Measurements from ENCODE around the gene HOXA7.

Gene HOXA7

DNA sequence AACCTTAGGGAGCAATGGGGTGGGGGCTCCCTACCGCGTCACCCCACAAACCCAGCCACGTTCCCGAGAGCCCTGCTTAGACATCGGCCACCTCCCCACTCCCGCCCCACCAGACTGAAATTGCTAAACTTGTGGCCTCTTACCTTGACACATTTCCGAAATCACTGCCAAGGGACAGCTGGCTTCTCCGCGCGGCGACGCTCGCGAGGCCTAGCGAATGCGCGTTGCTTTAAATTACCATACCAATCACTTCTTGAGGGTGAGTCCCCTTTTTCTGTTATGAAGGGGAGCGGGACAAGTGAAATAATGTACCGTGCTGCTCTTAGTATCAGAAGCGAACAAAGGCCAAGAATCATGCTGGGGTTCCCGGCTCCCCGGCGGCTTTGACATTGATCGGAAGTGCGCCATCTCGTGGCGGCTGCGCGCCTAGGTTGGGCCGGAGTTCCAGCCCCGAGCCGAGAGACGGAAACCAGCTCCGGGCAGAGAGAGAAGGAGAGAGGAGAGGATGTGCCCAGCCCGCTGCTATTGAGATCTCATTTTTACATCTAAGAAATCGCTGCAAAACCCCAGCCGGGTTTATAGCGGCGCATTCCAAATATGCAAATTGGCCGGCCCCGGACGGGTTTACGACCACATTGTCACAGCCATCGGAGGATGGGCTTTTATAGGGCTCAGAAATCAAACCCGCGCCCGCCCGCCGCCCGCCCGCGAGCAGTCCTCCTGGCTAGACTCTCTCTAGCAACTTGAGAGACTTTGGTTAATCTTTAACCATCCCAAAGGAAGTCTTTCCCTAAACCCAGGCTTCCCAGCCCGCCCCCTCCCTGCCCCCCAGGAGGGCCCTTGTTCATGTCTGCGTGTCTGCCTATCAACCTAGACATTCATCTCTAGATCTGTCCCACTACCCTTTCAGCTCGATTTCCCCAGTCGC, 23.3 kb upstream of the HOXA7 start:
- no peaks in the 10 kb centered on the region for H3K9me3 ChIP-seq (ENCODE audit: control insufficient read depth, low read length)
- H3K36me3 ChIP-seq (ENCODE audit: control insufficient read depth, insufficient read depth, low read length): no peaks in the 10 kb centered on the region
- H3K4me3 ChIP-seq (ENCODE audit: insufficient read depth, low read depth, low read length, poor library complexity, severe bottlenecking): no peak overlapping the region
- peaks cover 64% of the 10 kb centered on the region for H3K27me3 ChIP-seq (replicated peaks; ENCODE audit: control insufficient read depth, insufficient read depth, low read length, poor library complexity, severe bottlenecking)
- peak in 1 of 3 donors; percentile 39 for DNase-seq
- H3K4me1 ChIP-seq (ENCODE audit: control insufficient read depth, insufficient read depth, low read length, poor library complexity, severe bottlenecking): peaks cover 19% of the 10 kb centered on the region
- no peak overlapping the region for H3K27ac ChIP-seq (ENCODE audit: insufficient read depth, low read length, poor library complexity, severe bottlenecking)

DNA sequence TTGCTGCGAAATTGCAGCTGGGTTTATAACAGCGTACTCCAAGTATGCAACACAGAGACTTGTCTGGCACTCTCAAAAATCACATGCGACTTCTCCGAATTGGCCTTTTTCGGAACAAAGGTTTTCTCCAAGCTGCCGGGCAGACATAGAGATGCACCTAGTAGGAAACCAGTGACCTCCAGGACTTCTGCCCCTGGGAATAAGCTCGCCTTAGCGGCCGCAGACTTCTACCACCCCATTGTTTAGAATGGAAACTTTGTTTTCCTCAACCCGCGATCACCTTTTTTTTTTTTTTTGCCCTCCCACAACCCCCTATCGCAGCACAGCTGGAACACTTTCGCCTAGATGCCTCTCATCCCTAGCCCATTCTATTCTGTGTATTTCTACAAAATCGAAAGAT, 22.6 kb upstream of the HOXA7 start:
- no peak overlapping the region for H3K4me3 ChIP-seq (ENCODE audit: insufficient read depth, low read depth, low read length, poor library complexity, severe bottlenecking)
- H3K9me3 ChIP-seq (ENCODE audit: control insufficient read depth, low read length): no peaks in the 10 kb centered on the region
- H3K27me3 ChIP-seq (replicated peaks; ENCODE audit: control insufficient read depth, insufficient read depth, low read length, poor library complexity, severe bottlenecking): peaks cover 64% of the 10 kb centered on the region
- no peaks in the 10 kb centered on the region for H3K36me3 ChIP-seq (ENCODE audit: control insufficient read depth, insufficient read depth, low read length)
- H3K4me1 ChIP-seq (ENCODE audit: control insufficient read depth, insufficient read depth, low read length, poor library complexity, severe bottlenecking): peaks cover 22% of the 10 kb centered on the region
- DNase-seq: no peak
- H3K27ac ChIP-seq (ENCODE audit: insufficient read depth, low read length, poor library complexity, severe bottlenecking): no peak overlapping the region

- H3K27ac ChIP-seq (ENCODE audit: insufficient read depth, low read length, poor library complexity, severe bottlenecking): no peak overlapping the region
- H3K4me1 ChIP-seq (ENCODE audit: control insufficient read depth, insufficient read depth, low read length, poor library complexity, severe bottlenecking): peaks cover 22% of the 10 kb centered on the region
- no peaks in the 10 kb centered on the region for H3K9me3 ChIP-seq (ENCODE audit: control insufficient read depth, low read length)
- peaks cover 64% of the 10 kb centered on the region for H3K27me3 ChIP-seq (replicated peaks; ENCODE audit: control insufficient read depth, insufficient read depth, low read length, poor library complexity, severe bottlenecking)
- no peak for DNase-seq
- no peaks in the 10 kb centered on the region for H3K36me3 ChIP-seq (ENCODE audit: control insufficient read depth, insufficient read depth, low read length)
- H3K4me3 ChIP-seq (ENCODE audit: insufficient read depth, low read depth, low read length, poor library complexity, severe bottlenecking): no peak overlapping the region
These were observed 21.9 kb upstream of the HOXA7 start for GRCh38 chr7:27178366-27178765.

DNA sequence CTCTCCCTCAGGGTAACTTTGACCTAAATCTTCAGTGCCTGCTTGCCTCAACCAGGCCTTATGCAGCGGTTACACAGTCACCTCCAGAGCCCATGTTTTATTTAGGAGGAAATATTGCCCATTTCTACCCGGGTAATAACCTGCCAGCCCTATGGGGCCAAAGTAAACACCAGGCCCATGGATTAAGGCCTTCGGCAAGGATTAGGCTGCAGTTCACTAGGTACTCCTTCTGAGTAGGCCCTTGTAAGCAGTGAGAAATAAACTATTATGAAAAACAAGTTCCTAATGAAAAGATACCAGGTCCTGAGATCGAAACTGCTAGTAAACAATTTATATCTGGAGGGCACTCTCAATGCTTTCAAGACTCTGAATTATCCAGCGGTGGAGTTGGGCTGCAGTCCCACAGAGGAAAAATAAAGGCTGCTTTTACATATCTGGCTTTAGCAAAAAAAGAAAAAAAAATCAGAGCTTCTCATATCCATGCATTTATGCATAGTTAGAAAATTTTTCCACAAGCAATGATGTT, 21.4 kb upstream of the HOXA7 start:
- no peak for DNase-seq
- no peak overlapping the region for H3K27ac ChIP-seq (ENCODE audit: insufficient read depth, low read length, poor library complexity, severe bottlenecking)
- no peaks in the 10 kb centered on the region for H3K36me3 ChIP-seq (ENCODE audit: control insufficient read depth, insufficient read depth, low read length)
- H3K9me3 ChIP-seq (ENCODE audit: control insufficient read depth, low read length): no peaks in the 10 kb centered on the region
- no peak overlapping the region for H3K4me3 ChIP-seq (ENCODE audit: insufficient read depth, low read depth, low read length, poor library complexity, severe bottlenecking)
- H3K27me3 ChIP-seq (replicated peaks; ENCODE audit: control insufficient read depth, insufficient read depth, low read length, poor library complexity, severe bottlenecking): peaks cover 64% of the 10 kb centered on the region
- peaks cover 25% of the 10 kb centered on the region for H3K4me1 ChIP-seq (ENCODE audit: control insufficient read depth, insufficient read depth, low read length, poor library complexity, severe bottlenecking)

DNA sequence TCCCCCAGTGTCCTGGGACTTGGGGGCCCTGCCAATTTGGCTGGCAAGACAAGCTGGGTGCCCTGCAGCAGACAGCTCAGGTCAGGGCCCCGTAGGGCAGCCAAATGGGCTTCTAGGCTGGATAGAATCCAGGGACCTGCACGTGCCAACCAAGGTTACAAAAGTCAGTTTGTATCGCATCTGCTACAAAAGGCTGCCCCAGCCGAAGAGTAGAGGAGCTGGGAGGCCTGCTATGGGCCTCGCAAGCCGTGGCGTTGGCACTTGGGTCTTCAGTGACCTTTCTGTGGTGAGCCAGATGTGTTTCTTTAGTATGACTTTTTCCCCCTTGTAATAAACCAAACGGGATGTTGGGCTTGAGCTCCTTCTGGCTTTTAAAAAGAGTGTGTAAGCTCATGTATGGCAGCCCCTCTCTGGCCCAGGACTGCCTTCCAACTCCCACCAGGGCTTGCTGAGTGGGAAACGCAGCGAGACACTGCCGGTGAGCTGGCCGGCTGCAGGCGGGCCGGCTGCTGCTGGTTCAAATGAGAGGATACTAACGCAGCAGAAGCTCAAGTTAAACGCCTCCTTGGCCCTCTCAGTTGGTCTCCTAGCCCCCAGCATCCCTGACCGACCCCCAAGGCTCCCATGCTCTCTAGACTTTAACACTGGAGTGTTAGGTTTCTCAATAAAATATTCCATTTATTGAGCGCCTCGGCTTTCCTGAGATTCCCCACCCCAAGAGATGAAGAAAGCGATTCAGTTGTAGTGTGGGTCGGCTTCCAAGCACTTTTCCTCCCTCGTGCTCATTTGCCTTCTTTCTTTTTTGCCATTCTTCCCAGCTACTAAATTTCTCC, 20.7 kb upstream of the HOXA7 start:
- no peak overlapping the region for H3K4me3 ChIP-seq (ENCODE audit: insufficient read depth, low read depth, low read length, poor library complexity, severe bottlenecking)
- no peaks in the 10 kb centered on the region for H3K9me3 ChIP-seq (ENCODE audit: control insufficient read depth, low read length)
- no peak for DNase-seq
- no peaks in the 10 kb centered on the region for H3K36me3 ChIP-seq (ENCODE audit: control insufficient read depth, insufficient read depth, low read length)
- H3K27ac ChIP-seq (ENCODE audit: insufficient read depth, low read length, poor library complexity, severe bottlenecking): no peak overlapping the region
- peaks cover 31% of the 10 kb centered on the region for H3K4me1 ChIP-seq (ENCODE audit: control insufficient read depth, insufficient read depth, low read length, poor library complexity, severe bottlenecking)
- H3K27me3 ChIP-seq (replicated peaks; ENCODE audit: control insufficient read depth, insufficient read depth, low read length, poor library complexity, severe bottlenecking): peaks cover 65% of the 10 kb centered on the region

- Histone ChIP-seq H3K4me1 (ENCODE audit: control insufficient read depth, insufficient read depth, low read length, poor library complexity, severe bottlenecking) (peaks cover 31% of the 10 kb centered on the region), H3K27ac (ENCODE audit: insufficient read depth, low read length, poor library complexity, severe bottlenecking) (no peak overlapping the region), H3K4me3 (ENCODE audit: insufficient read depth, low read depth, low read length, poor library complexity, severe bottlenecking) (no peak overlapping the region), H3K36me3 (ENCODE audit: control insufficient read depth, insufficient read depth, low read length) (no peaks in the 10 kb centered on the region), H3K9me3 (ENCODE audit: control insufficient read depth, low read length) (no peaks in the 10 kb centered on the region), H3K27me3 (replicated peaks; ENCODE audit: control insufficient read depth, insufficient read depth, low read length, poor library complexity, severe bottlenecking) (peaks cover 72% of the 10 kb centered on the region)
- no peak for DNase-seq
These were observed 20.0 kb upstream of the HOXA7 start for GRCh38 chr7:27176524-27176845.

- no peaks in the 10 kb centered on the region for H3K9me3 ChIP-seq (ENCODE audit: control insufficient read depth, low read length)
- H3K27me3 ChIP-seq (replicated peaks; ENCODE audit: control insufficient read depth, insufficient read depth, low read length, poor library complexity, severe bottlenecking): peaks cover 77% of the 10 kb centered on the region
- H3K4me1 ChIP-seq (ENCODE audit: control insufficient read depth, insufficient read depth, low read length, poor library complexity, severe bottlenecking): peaks cover 31% of the 10 kb centered on the region
- no peak for DNase-seq
- no peaks in the 10 kb centered on the region for H3K36me3 ChIP-seq (ENCODE audit: control insufficient read depth, insufficient read depth, low read length)
- no peak overlapping the region for H3K27ac ChIP-seq (ENCODE audit: insufficient read depth, low read length, poor library complexity, severe bottlenecking)
- H3K4me3 ChIP-seq (ENCODE audit: insufficient read depth, low read depth, low read length, poor library complexity, severe bottlenecking): no peak overlapping the region
These were observed 19.4 kb upstream of the HOXA7 start for GRCh38 chr7:27175626-27176523.

DNA sequence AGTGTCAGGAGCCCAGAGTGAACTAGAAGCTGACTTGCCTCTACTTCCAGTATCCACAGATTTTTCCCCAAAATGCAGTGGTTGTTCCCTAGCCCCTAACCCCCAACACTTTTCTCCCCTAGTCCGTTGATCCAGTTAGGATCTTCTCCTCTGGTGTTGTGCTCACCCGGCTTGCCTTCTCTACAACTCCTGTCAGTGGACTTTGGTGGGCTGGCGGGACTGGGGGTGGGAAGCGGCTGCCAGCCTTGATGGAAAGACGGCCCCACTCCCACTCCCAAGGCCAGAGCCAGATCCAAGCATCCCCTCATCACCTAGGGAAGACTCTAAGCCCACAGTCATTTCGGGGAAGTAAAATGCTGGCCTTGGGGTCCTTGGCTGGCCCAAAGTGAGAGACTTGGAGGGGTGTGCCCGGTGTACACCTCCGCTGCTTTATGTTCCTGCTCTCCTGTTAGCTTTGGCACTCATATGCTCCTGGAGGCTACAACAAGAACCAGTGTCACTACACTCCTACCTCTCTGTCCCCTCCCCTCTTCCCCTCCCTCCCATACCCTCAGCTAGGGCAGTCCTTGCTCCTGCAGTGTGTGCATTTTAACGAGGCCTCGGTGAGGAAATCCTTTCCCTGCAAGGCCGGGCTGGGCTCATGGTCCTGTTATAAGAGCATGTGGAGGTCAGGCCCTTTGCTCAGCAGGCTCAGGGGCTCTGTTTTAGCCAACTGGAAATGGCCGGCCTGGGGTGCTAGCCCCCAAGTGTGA, 18.6 kb upstream of the HOXA7 start:
- no peak overlapping the region for H3K27ac ChIP-seq (ENCODE audit: insufficient read depth, low read length, poor library complexity, severe bottlenecking)
- no peaks in the 10 kb centered on the region for H3K36me3 ChIP-seq (ENCODE audit: control insufficient read depth, insufficient read depth, low read length)
- peaks cover 32% of the 10 kb centered on the region for H3K4me1 ChIP-seq (ENCODE audit: control insufficient read depth, insufficient read depth, low read length, poor library complexity, severe bottlenecking)
- H3K27me3 ChIP-seq (replicated peaks; ENCODE audit: control insufficient read depth, insufficient read depth, low read length, poor library complexity, severe bottlenecking): peaks cover 77% of the 10 kb centered on the region
- no peaks in the 10 kb centered on the region for H3K9me3 ChIP-seq (ENCODE audit: control insufficient read depth, low read length)
- no peak overlapping the region for H3K4me3 ChIP-seq (ENCODE audit: insufficient read depth, low read depth, low read length, poor library complexity, severe bottlenecking)
- no peak for DNase-seq

All from effector memory CD4-positive, alpha-beta T cell (primary cell).